HFF-Myc (cell line): Measurements from ENCODE around the gene CCDC148.

Source experiments
- DNase-seq: peaks from one replicate; pipeline ENCODE4 v3.0.0-alpha.2; 2011; ENCODE audit warnings: low read depth; ENCODE audit errors: extremely low read depth
- H3K4me3 ChIP-seq: replicated peaks from 2 replicates; pipeline ENCODE4 v1.5.1; 2011; ENCODE audit warnings: low read depth, mild to moderate bottlenecking, control low read depth, low read length
- TF ChIP-seq, protein P1 (sequence below): IDR thresholded peaks from 2 replicates; pipeline ENCODE4 v1.5.1; 2012; ENCODE audit warnings: mild to moderate bottlenecking, low read depth, low read length, control low read depth; ENCODE audit errors: missing control alignments

The CCDC148 gene

DNA sequence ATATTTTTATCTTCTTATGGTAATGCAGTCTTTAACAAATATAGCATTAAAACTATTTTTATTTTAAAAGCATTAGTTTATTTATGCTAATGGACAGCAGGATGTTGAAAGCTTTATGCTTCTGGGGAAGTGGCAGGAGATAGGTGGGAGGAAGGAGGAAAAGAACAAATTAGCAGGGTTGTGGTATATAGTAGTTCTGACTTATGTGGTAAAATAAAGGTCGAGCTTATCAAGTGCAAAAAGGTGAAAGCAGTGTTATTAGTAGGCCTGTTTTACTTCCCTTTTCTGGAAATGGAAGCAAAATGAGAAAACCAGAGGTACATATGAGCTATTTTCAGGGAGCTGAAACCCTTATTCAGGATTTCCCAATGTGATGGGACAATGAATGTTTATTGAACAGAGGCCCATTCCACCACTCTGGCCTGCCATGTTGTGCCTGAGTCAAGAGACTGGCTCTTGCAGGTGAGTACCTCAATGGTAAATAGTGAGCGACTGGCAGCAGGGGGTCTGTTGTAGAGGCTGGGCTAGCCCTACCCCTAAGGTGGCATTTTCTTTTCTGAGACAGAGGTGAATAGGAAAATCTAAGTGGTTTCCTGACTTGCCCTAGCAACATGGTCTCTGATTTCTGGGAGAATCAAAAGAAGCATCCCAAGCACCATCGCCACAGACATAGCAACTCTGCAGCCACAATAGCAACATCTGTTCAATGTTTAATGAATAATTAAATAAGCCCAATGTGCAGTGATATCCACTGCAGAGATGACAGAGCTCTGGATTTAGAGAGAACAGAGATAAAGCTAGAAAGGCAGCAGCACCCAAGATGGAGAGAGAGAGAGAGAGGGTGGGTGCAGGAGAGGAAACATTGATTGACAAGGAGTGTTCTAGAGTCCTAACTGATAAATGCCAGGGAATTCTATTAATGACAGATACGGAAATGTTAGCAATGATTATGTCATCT is 235.2 kb downstream of the CCDC148 start:
- DNase-seq = no peak
- no peak overlapping the region for H3K4me3 ChIP-seq
- TF ChIP-seq, protein P1, sequence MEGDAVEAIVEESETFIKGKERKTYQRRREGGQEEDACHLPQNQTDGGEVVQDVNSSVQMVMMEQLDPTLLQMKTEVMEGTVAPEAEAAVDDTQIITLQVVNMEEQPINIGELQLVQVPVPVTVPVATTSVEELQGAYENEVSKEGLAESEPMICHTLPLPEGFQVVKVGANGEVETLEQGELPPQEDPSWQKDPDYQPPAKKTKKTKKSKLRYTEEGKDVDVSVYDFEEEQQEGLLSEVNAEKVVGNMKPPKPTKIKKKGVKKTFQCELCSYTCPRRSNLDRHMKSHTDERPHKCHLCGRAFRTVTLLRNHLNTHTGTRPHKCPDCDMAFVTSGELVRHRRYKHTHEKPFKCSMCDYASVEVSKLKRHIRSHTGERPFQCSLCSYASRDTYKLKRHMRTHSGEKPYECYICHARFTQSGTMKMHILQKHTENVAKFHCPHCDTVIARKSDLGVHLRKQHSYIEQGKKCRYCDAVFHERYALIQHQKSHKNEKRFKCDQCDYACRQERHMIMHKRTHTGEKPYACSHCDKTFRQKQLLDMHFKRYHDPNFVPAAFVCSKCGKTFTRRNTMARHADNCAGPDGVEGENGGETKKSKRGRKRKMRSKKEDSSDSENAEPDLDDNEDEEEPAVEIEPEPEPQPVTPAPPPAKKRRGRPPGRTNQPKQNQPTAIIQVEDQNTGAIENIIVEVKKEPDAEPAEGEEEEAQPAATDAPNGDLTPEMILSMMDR = no peak

- H3K4me3 ChIP-seq = no peak overlapping the region
- TF ChIP-seq, protein P1 = no peak
- DNase-seq = no peak
Measured at GRCh38 chr2:158217593-158217992, 239.0 kb downstream of the CCDC148 start.

- no peak overlapping the region for H3K4me3 ChIP-seq
- TF ChIP-seq, protein P1 = no peak
- no peak for DNase-seq
Measured at GRCh38 chr2:158214431-158214830, 242.1 kb downstream of the CCDC148 start.

GRCh38 chr2:158213773-158214172 is 242.8 kb downstream of the CCDC148 start:
- TF ChIP-seq, protein P1 = no peak
- H3K4me3 ChIP-seq = no peak overlapping the region
- DNase-seq = no peak

- TF ChIP-seq, protein P1 = no peak
- H3K4me3 ChIP-seq = no peak overlapping the region
- no peak for DNase-seq
Measured at GRCh38 chr2:158212301-158212700, 244.3 kb downstream of the CCDC148 start.

DNA sequence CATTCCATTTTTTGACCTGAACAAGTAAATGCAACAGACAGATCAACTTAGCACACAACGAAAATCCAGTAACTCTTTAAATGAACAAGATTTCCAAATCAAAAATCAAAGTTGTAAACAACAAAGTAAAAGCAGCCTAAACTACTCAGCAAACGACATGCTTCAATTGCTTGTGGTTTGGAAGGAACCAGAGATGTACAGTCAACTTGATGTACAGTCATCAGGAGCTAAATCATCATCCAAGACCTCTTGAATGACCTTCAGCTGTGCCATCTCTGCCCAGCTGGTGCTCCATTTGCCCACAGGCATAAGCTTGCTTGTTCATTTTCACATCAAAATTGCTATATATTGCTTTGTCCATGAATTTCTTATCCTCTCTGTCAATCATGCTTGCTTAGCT is 245.1 kb downstream of the CCDC148 start:
- TF ChIP-seq, protein P1 = no peak
- H3K4me3 ChIP-seq = no peak overlapping the region
- no peak for DNase-seq
